CD4-positive, alpha-beta memory T cell (primary cell): Measurements from ENCODE around the gene NRXN3. TPM values are rescaled to one million over a fixed set of nuclear protein-coding genes. Genes with fewer than 3 reads are reported as not detected.

Experiments used
- CTCF ChIA-PET: fragments of 350-600 bp; sonication (Branson Sonifier 250); formaldehyde crosslinking; loops from one replicate; lab custom pipeline; 2021; ENCODE audit warnings: inconsistent platforms; ENCODE audit not compliant: partially characterized antibody; lab: Charles Lee
- POLR2A ChIA-PET: fragments of 350-600 bp; sonication (Branson Sonifier 250); formaldehyde crosslinking; loops from one replicate; lab custom pipeline; 2021; ENCODE audit not compliant: partially characterized antibody; lab: Charles Lee
- DNase-seq, 5 donors: peaks; one replicate each; pipeline versions ENCODE4 v3.0.0 to v3.0.0-alpha.2; 2020 to 2022; ENCODE audit warnings: mixed read lengths in 1 of 5
- H3K27ac ChIP-seq: one replicate; pipeline ENCODE4 v1.7.0; 2013; ENCODE audit warnings: low read depth, low read length
- H3K27me3 ChIP-seq: 2 replicates; pipeline ENCODE4 v1.7.0; 2013; ENCODE audit warnings: mild to moderate bottlenecking, low read length, moderate library complexity; ENCODE audit not compliant: insufficient read depth
- H3K36me3 ChIP-seq: 2 replicates; pipeline ENCODE4 v1.7.0; 2013; ENCODE audit warnings: mild to moderate bottlenecking, low read length, moderate library complexity; ENCODE audit not compliant: insufficient read depth
- H3K4me1 ChIP-seq: 2 replicates; pipeline ENCODE4 v1.7.0; 2013; ENCODE audit warnings: mild to moderate bottlenecking, low read length, moderate library complexity; ENCODE audit not compliant: insufficient read depth
- H3K4me3 ChIP-seq, 2 donors: one replicate each; pipeline ENCODE4 v1.7.0; 2013; ENCODE audit warnings: low read length in 2 of 2, mild to moderate bottlenecking in 1 of 2
- H3K9me3 ChIP-seq, 2 donors: one replicate each; pipeline ENCODE4 v1.7.0; 2013; ENCODE audit warnings: low read length in 2 of 2, control low read depth in 1 of 2; ENCODE audit not compliant: control insufficient read depth in 1 of 2
- H3K27ac Mint-ChIP-seq, 7 donors: one replicate each; pipeline ENCODE4 v1.8.0; 2020 to 2021; ENCODE audit warnings: mixed read lengths in 7 of 7, mild to moderate bottlenecking in 6 of 7, inconsistent platforms in 3 of 7, moderate library complexity in 3 of 7
- H3K27me3 Mint-ChIP-seq, 2 donors: one replicate each; pipeline ENCODE4 v1.8.0; 2020 to 2021; ENCODE audit warnings: mixed read lengths in 2 of 2
- H3K36me3 Mint-ChIP-seq, 2 donors: one replicate each; pipeline ENCODE4 v1.8.0; 2020 to 2021; ENCODE audit warnings: mixed read lengths in 2 of 2, inconsistent platforms in 1 of 2, mild to moderate bottlenecking in 1 of 2
- H3K4me1 Mint-ChIP-seq, 4 donors: one replicate each; pipeline ENCODE4 v1.8.0; 2020 to 2021; ENCODE audit warnings: mixed read lengths in 4 of 4, mild to moderate bottlenecking in 1 of 4
- H3K4me3 Mint-ChIP-seq, 8 donors: one replicate each; pipeline ENCODE4 v1.8.0; 2020 to 2021; ENCODE audit warnings: mixed read lengths in 8 of 8, mild to moderate bottlenecking in 7 of 8, moderate library complexity in 6 of 8, inconsistent platforms in 3 of 8
- H3K9me3 Mint-ChIP-seq, 8 donors: one replicate each; pipeline ENCODE4 v1.8.0; 2020 to 2021; ENCODE audit warnings: mixed read lengths in 8 of 8, mild to moderate bottlenecking in 5 of 8, inconsistent platforms in 3 of 8, moderate library complexity in 1 of 8
- intact Hi-C: fragments of 100-400 bp; cut with micrococcal nuclease; formaldehyde crosslinking; loops from one replicate; pipeline ENCODE4 v1.15.1; 2023
- polyA plus RNA-seq, 2 donors: library from polyadenylated mRNA; unstranded; fragments of 300-500 nt; fragmentation: Illumina TruSeq; gene quantifications; one replicate each; pipeline ENCODE4 v1.2.3, GENCODE V29; 2021
- total RNA-seq, 2 experiments: library from RNA; stranded (reverse); gene quantifications; one replicate each; pipeline ENCODE4 v1.2.3, GENCODE V29; 2021

Gene NRXN3
- total and polyA plus RNA-seq, 4 experiments from 2014 or later: not detected

- intact Hi-C loops: no loop called here
- CTCF ChIA-PET: no interaction called here
- no peaks in the 10 kb centered on the region for H3K36me3 Mint-ChIP-seq
- POLR2A ChIA-PET: no interaction called here
- H3K36me3 ChIP-seq: no peaks in the 10 kb centered on the region
- no peak overlapping the region for H3K4me3 ChIP-seq
- no peak overlapping the region for H3K4me3 Mint-ChIP-seq
- no peaks in the 10 kb centered on the region for H3K9me3 ChIP-seq
- no peaks in the 10 kb centered on the region for H3K27me3 Mint-ChIP-seq
- no peaks in the 10 kb centered on the region for H3K27me3 ChIP-seq
- peaks cover 0 to 2% (median 0%) of the 10 kb centered on the region in 8 donors for H3K9me3 Mint-ChIP-seq
- no peak overlapping the region for H3K27ac ChIP-seq
- H3K4me1 Mint-ChIP-seq: no peaks in the 10 kb centered on the region
- H3K4me1 ChIP-seq: no peaks in the 10 kb centered on the region
- H3K27ac Mint-ChIP-seq: no peak overlapping the region
- DNase-seq: no peak
Measured at GRCh38 chr14:78683981-78684380, 513.8 kb downstream of the NRXN3 start.

- no peaks in the 10 kb centered on the region for H3K27me3 ChIP-seq
- no peaks in the 10 kb centered on the region for H3K4me1 ChIP-seq
- Mint-ChIP-seq H3K27me3 (no peaks in the 10 kb centered on the region), H3K36me3 (no peaks in the 10 kb centered on the region), H3K27ac (no peak overlapping the region), H3K9me3 (peaks cover 0 to 3% (median 0%) of the 10 kb centered on the region in 8 donors), H3K4me3 (no peak overlapping the region), H3K4me1 (no peaks in the 10 kb centered on the region)
- no peak overlapping the region for H3K27ac ChIP-seq
- H3K36me3 ChIP-seq: no peaks in the 10 kb centered on the region
- intact Hi-C loops: no loop called here
- CTCF ChIA-PET: no interaction called here
- H3K4me3 ChIP-seq: no peak overlapping the region
- no peak for DNase-seq
- no peaks in the 10 kb centered on the region for H3K9me3 ChIP-seq
- POLR2A ChIA-PET: no interaction called here
Measured at GRCh38 chr14:78688503-78688902, 518.3 kb downstream of the NRXN3 start.

- CTCF ChIA-PET: no interaction called here
- POLR2A ChIA-PET: no interaction called here
- H3K27me3 ChIP-seq: no peaks in the 10 kb centered on the region
Measured at GRCh38 chr14:78690836-78691235, 520.7 kb downstream of the NRXN3 start.

GRCh38 chr14:78697341-78697740, 527.2 kb downstream of the NRXN3 start:
- no peak overlapping the region for H3K27ac Mint-ChIP-seq
- no peak for DNase-seq
- Histone ChIP-seq H3K36me3 (no peaks in the 10 kb centered on the region), H3K27me3 (no peaks in the 10 kb centered on the region), H3K9me3 (no peaks in the 10 kb centered on the region), H3K4me3 (no peak overlapping the region), H3K27ac (no peak overlapping the region), H3K4me1 (no peaks in the 10 kb centered on the region)
- intact Hi-C loops: no loop called here
- ChIA-PET CTCF (no interaction called here), POLR2A (no interaction called here)
- H3K4me3 Mint-ChIP-seq: no peak overlapping the region
- no peaks in the 10 kb centered on the region for H3K36me3 Mint-ChIP-seq
- H3K4me1 Mint-ChIP-seq: no peaks in the 10 kb centered on the region
- no peaks in the 10 kb centered on the region for H3K9me3 Mint-ChIP-seq
- peaks cover 0 to 1% of the 10 kb centered on the region in 2 donors for H3K27me3 Mint-ChIP-seq

More at GRCh38 chr14:78690836-78691235, 520.7 kb downstream of the NRXN3 start:
- H3K36me3 ChIP-seq: no peaks in the 10 kb centered on the region
- intact Hi-C loops: no loop called here
- no peak for DNase-seq
- H3K4me3 Mint-ChIP-seq: no peak overlapping the region
- no peak overlapping the region for H3K27ac Mint-ChIP-seq
- H3K9me3 ChIP-seq: no peaks in the 10 kb centered on the region
- no peak overlapping the region for H3K4me3 ChIP-seq
- no peaks in the 10 kb centered on the region for H3K4me1 ChIP-seq
- H3K27me3 Mint-ChIP-seq: no peaks in the 10 kb centered on the region
- no peak overlapping the region for H3K27ac ChIP-seq
- no peaks in the 10 kb centered on the region for H3K4me1 Mint-ChIP-seq
- H3K9me3 Mint-ChIP-seq: peaks cover 0 to 3% (median 0%) of the 10 kb centered on the region in 8 donors
- H3K36me3 Mint-ChIP-seq: no peaks in the 10 kb centered on the region

- peaks cover 2 to 3% of the 10 kb centered on the region in 2 donors for H3K27me3 Mint-ChIP-seq
- ChIA-PET POLR2A (no interaction called here), CTCF (no interaction called here)
- H3K4me3 Mint-ChIP-seq: no peak overlapping the region
- Histone ChIP-seq H3K9me3 (no peaks in the 10 kb centered on the region), H3K27ac (no peak overlapping the region), H3K4me3 (no peak overlapping the region), H3K4me1 (no peaks in the 10 kb centered on the region), H3K36me3 (no peaks in the 10 kb centered on the region), H3K27me3 (no peaks in the 10 kb centered on the region)
- no peak for DNase-seq
- peaks cover 0 to 2% (median 0%) of the 10 kb centered on the region in 8 donors for H3K9me3 Mint-ChIP-seq
- H3K36me3 Mint-ChIP-seq: no peaks in the 10 kb centered on the region
- H3K27ac Mint-ChIP-seq: no peak overlapping the region
- intact Hi-C loops: no loop called here
- H3K4me1 Mint-ChIP-seq: no peaks in the 10 kb centered on the region
Measured at GRCh38 chr14:78698991-78699390, 528.8 kb downstream of the NRXN3 start.

GRCh38 chr14:78700236-78700635, 530.1 kb downstream of the NRXN3 start:
- H3K9me3 ChIP-seq: no peaks in the 10 kb centered on the region
- intact Hi-C loops: no loop called here
- no peak overlapping the region for H3K4me3 ChIP-seq
- H3K27ac Mint-ChIP-seq: no peak overlapping the region
- H3K4me1 ChIP-seq: no peaks in the 10 kb centered on the region
- H3K4me1 Mint-ChIP-seq: no peaks in the 10 kb centered on the region
- H3K4me3 Mint-ChIP-seq: no peak overlapping the region
- POLR2A ChIA-PET: no interaction called here
- no peaks in the 10 kb centered on the region for H3K27me3 ChIP-seq
- no peak for DNase-seq
- CTCF ChIA-PET: no interaction called here
- H3K36me3 ChIP-seq: no peaks in the 10 kb centered on the region
- H3K27me3 Mint-ChIP-seq: peaks cover 2 to 3% of the 10 kb centered on the region in 2 donors
- no peak overlapping the region for H3K27ac ChIP-seq
- peaks cover 0 to 3% (median 0%) of the 10 kb centered on the region in 8 donors for H3K9me3 Mint-ChIP-seq
- no peaks in the 10 kb centered on the region for H3K36me3 Mint-ChIP-seq

- intact Hi-C loops: no loop called here
- no peaks in the 10 kb centered on the region for H3K4me1 Mint-ChIP-seq
- H3K27ac Mint-ChIP-seq: no peak overlapping the region
- ChIA-PET POLR2A (no interaction called here), CTCF (no interaction called here)
- H3K27ac ChIP-seq: no peak overlapping the region
- H3K9me3 ChIP-seq: no peaks in the 10 kb centered on the region
- H3K27me3 ChIP-seq: no peaks in the 10 kb centered on the region
- H3K36me3 ChIP-seq: no peaks in the 10 kb centered on the region
- peaks cover 0 to 3% (median 0%) of the 10 kb centered on the region in 8 donors for H3K9me3 Mint-ChIP-seq
- no peak overlapping the region for H3K4me3 Mint-ChIP-seq
- H3K27me3 Mint-ChIP-seq: peaks cover 2 to 3% of the 10 kb centered on the region in 2 donors
- DNase-seq: no peak
- no peak overlapping the region for H3K4me3 ChIP-seq
- H3K4me1 ChIP-seq: no peaks in the 10 kb centered on the region
- no peaks in the 10 kb centered on the region for H3K36me3 Mint-ChIP-seq
Measured at GRCh38 chr14:78701246-78701645, 531.1 kb downstream of the NRXN3 start.

- Histone ChIP-seq H3K4me3 (no peak overlapping the region), H3K27ac (no peak overlapping the region), H3K27me3 (no peaks in the 10 kb centered on the region), H3K9me3 (no peaks in the 10 kb centered on the region), H3K4me1 (no peaks in the 10 kb centered on the region), H3K36me3 (no peaks in the 10 kb centered on the region)
- intact Hi-C loops: no loop called here
- no peak overlapping the region for H3K27ac Mint-ChIP-seq
- H3K4me1 Mint-ChIP-seq: no peaks in the 10 kb centered on the region
- ChIA-PET POLR2A (no interaction called here), CTCF (no interaction called here)
- peaks cover 2 to 3% of the 10 kb centered on the region in 2 donors for H3K27me3 Mint-ChIP-seq
- no peak for DNase-seq
- H3K9me3 Mint-ChIP-seq: peaks cover 0 to 6% (median 0%) of the 10 kb centered on the region in 8 donors
- no peaks in the 10 kb centered on the region for H3K36me3 Mint-ChIP-seq
- H3K4me3 Mint-ChIP-seq: no peak overlapping the region
Measured at GRCh38 chr14:78704965-78705364, 534.8 kb downstream of the NRXN3 start.
